ENCODE measurements around the gene ELK4.

Gene ELK4

DNA sequence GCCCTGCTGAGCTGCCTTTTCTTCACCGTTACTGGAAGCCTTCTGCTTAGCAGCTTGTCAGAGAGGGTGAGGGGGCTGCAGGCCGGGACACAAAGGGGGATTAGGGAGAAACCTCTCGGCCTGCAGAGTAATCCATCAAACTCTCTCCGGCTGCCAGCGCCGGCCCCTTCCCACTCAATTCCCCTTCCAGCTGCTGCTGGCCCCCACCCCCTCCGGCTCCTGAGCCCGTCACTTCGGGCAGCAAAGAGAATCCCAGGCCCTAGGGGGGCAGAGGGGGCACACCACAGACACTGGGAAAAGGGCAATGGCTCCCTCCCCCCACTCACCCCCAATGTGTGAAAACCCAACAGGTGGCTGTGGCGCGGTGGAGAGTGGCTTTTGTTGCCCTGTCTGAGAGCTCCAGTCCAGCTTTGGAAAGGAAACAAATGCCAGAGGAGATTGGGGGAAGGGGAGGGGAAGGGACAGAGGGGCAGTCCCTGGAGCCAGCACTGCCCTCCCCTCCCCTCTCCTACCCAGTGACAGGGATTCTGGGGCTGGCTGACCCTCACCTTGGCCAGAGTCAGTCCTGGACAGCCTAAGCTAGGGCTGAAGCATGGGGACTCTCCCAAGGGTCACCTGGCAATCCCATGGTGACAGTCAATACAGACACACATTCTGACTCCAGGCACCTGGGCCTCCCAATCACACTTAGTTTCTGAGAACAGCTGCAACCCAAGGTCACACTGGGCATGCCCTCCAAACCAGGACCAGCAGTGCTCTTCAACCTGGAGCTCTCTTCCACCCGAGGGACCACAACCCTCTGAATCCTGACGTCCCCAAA is 39.0 kb upstream of the ELK4 start:
- Histone ChIP-seq H3K36me3 (no peaks in the 10 kb centered on the region), H3K9me3 (no peaks in the 10 kb centered on the region), H3K27me3 (peaks cover 0 to 3% of the 10 kb centered on the region in 2 donors), H3K27ac (no peak overlapping the region), H3K4me3 (no peak overlapping the region), H3K4me1 (peaks cover 0 to 30% (median 7%) of the 10 kb centered on the region in 4 donors)
- TF ChIP-seq, protein P1, sequence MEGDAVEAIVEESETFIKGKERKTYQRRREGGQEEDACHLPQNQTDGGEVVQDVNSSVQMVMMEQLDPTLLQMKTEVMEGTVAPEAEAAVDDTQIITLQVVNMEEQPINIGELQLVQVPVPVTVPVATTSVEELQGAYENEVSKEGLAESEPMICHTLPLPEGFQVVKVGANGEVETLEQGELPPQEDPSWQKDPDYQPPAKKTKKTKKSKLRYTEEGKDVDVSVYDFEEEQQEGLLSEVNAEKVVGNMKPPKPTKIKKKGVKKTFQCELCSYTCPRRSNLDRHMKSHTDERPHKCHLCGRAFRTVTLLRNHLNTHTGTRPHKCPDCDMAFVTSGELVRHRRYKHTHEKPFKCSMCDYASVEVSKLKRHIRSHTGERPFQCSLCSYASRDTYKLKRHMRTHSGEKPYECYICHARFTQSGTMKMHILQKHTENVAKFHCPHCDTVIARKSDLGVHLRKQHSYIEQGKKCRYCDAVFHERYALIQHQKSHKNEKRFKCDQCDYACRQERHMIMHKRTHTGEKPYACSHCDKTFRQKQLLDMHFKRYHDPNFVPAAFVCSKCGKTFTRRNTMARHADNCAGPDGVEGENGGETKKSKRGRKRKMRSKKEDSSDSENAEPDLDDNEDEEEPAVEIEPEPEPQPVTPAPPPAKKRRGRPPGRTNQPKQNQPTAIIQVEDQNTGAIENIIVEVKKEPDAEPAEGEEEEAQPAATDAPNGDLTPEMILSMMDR (IDR thresholded peaks at IDR 0.05), result no peak
- DNase-seq, result no peak
- intact Hi-C loops (cut with DNase I; ENCODE audit: low total_unique reads), result no loop called here

DNA sequence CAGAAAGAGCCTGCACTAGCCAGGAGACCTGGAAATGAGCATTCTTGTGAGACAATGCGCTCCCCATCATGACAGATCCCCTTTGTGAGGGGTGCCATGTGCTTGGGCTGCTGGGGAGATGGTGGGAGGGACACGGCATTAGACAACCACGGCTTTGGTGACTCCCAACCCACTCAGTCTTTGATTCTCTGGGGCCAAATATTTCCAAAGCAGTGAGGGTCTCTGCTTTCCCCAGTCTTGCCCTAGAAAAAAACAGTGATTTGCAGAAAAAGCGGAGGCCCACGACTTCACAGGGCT is 38.3 kb upstream of the ELK4 start:
- no peaks in the 10 kb centered on the region for H3K9me3 ChIP-seq
- no peak for DNase-seq
- peaks cover 0 to 3% of the 10 kb centered on the region in 2 donors for H3K27me3 ChIP-seq
- H3K36me3 ChIP-seq, result no peaks in the 10 kb centered on the region
- intact Hi-C loops (cut with DNase I; ENCODE audit: low total_unique reads), result no loop called here
- TF ChIP-seq, protein P1 (IDR thresholded peaks at IDR 0.05), result no peak
- H3K4me3 ChIP-seq, result no peak overlapping the region
- H3K4me1 ChIP-seq, result peaks cover 0 to 30% (median 7%) of the 10 kb centered on the region in 4 donors
- H3K27ac ChIP-seq, result no peak overlapping the region

DNA sequence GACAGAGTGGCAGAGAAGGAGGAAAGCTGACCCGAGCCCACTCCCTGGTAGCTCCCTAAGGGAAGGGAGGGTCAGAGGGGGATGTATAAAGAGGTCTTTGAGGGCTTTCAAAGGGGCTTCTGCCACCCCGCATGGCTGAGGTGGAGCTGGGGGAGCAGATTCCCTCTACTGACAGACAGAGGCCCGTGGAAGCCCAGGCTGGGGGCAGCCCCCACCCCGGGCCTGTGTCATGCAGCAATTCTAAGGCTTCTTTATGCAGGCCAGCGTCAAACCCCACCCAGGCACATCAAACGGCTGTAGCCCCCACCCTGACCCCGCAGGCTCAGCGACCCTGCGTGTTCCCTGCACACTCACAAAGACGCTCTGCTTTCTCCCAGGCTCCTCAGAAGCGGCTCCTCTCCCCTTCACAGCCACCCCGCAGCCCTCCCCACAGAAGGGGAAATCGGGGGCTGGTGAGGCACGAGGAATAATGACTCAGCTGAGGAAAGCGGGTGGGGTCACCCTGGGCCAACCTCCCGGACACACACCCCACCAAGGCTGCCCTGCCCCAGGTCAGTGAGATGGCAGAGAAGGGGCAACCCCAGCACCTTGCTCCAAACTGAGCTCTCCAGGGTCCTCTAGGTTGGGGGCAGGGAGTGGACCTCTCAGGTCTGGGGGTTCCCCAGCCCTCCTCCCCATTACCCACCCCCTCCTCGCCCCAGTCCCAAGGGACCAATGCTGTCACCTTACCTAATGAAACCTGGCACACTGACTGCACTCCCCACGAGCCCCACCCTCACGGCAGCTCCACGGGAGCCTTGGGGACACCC is 37.7 kb upstream of the ELK4 start:
- H3K9me3 ChIP-seq, result no peaks in the 10 kb centered on the region
- H3K4me3 ChIP-seq, result no peak overlapping the region
- TF ChIP-seq, protein P1 (IDR thresholded peaks at IDR 0.05), result no peak
- intact Hi-C loops (cut with DNase I; ENCODE audit: low total_unique reads), result no loop called here
- H3K27ac ChIP-seq, result no peak overlapping the region
- peaks cover 0 to 3% of the 10 kb centered on the region in 2 donors for H3K27me3 ChIP-seq
- peaks cover 0 to 30% (median 10%) of the 10 kb centered on the region in 4 donors for H3K4me1 ChIP-seq
- no peak for DNase-seq
- no peaks in the 10 kb centered on the region for H3K36me3 ChIP-seq

GRCh38 chr1:205668951-205669340 is 37.1 kb upstream of the ELK4 start:
- intact Hi-C loops (cut with DNase I; ENCODE audit: low total_unique reads), result no loop called here
- H3K27me3 ChIP-seq, result peaks cover 0 to 3% of the 10 kb centered on the region in 2 donors
- H3K27ac ChIP-seq, result no peak overlapping the region
- H3K36me3 ChIP-seq, result no peaks in the 10 kb centered on the region
- DNase-seq, result no peak
- no peaks in the 10 kb centered on the region for H3K9me3 ChIP-seq
- TF ChIP-seq, protein P1 (IDR thresholded peaks at IDR 0.05), result no peak
- H3K4me1 ChIP-seq, result peaks cover 0 to 29% (median 12%) of the 10 kb centered on the region in 4 donors
- no peak overlapping the region for H3K4me3 ChIP-seq

- no peak overlapping the region for H3K4me3 ChIP-seq
- no peaks in the 10 kb centered on the region for H3K9me3 ChIP-seq
- DNase-seq, result no peak
- H3K4me1 ChIP-seq, result peaks cover 0 to 23% (median 10%) of the 10 kb centered on the region in 4 donors
- TF ChIP-seq, protein P1 (IDR thresholded peaks at IDR 0.05), result no peak
- intact Hi-C loops (cut with DNase I; ENCODE audit: low total_unique reads), result no loop called here
- no peak overlapping the region for H3K27ac ChIP-seq
- H3K36me3 ChIP-seq, result no peaks in the 10 kb centered on the region
- H3K27me3 ChIP-seq, result peaks cover 0 to 3% of the 10 kb centered on the region in 2 donors
Measured at GRCh38 chr1:205667909-205668643, 36.3 kb upstream of the ELK4 start.
